LNCaP clone FGC (cell line): Measurements from ENCODE around the gene SPNS2.

Experiments
- DNase-seq: peaks from one replicate; pipeline ENCODE4 v3.0.0-alpha.2; 2011; ENCODE audit warnings: low read depth
- H3K4me3 ChIP-seq: 2 replicates; pipeline ENCODE4 v1.5.1; 2011; ENCODE audit warnings: mild to moderate bottlenecking, low read depth, low read length, control low read depth
- TF ChIP-seq, protein P1 (sequence below): IDR thresholded peaks from 2 replicates; pipeline ENCODE4 v1.5.1; 2012; ENCODE audit warnings: mild to moderate bottlenecking; ENCODE audit not compliant: control insufficient read depth, insufficient read depth; ENCODE audit errors: extremely low read depth

Gene SPNS2

GRCh38 chr17:4548061-4548461, 49.4 kb downstream of the SPNS2 start:
- TF ChIP-seq, protein P1, sequence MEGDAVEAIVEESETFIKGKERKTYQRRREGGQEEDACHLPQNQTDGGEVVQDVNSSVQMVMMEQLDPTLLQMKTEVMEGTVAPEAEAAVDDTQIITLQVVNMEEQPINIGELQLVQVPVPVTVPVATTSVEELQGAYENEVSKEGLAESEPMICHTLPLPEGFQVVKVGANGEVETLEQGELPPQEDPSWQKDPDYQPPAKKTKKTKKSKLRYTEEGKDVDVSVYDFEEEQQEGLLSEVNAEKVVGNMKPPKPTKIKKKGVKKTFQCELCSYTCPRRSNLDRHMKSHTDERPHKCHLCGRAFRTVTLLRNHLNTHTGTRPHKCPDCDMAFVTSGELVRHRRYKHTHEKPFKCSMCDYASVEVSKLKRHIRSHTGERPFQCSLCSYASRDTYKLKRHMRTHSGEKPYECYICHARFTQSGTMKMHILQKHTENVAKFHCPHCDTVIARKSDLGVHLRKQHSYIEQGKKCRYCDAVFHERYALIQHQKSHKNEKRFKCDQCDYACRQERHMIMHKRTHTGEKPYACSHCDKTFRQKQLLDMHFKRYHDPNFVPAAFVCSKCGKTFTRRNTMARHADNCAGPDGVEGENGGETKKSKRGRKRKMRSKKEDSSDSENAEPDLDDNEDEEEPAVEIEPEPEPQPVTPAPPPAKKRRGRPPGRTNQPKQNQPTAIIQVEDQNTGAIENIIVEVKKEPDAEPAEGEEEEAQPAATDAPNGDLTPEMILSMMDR = no peak
- DNase-seq = no peak
- H3K4me3 ChIP-seq = no peak overlapping the region

DNA sequence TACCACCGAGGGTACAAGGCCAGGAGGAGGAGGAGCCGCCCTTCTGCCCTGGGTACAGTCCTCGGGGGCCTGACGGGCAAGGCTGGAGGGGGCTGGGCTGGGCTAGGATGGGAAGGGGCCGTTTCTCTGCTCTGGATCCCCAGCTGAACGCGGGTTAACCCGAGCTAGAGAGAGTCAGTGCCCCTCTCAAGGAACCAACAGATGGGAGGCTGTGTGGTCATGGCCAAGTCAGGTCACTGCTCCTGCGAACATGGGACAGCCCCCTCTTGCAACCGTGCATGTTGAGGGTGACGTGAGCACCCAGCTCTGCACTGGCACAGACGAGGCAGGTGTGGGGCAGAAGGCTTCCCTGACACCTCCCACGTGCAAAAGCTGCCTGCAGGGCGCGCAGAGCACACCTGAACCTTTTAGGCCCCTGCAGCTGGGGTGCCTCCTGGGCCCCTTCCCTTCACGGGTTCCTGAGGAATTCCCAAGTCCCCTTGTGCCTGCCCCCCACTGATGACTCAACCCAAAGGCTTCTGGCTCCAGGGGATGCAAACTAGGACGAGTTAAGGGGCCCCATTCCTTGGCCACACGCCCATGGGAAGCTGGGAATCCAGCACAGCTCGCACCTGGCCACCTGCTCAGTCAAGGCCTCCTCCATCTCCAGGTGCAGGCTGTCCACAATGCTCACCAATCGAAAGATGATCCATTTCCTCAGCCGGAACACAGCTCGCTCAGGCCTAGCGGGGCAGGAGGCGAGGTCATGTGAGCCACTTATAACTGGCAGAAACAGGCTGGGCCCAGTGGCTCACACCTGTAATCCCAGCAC, 50.2 kb downstream of the SPNS2 start:
- no peak overlapping the region for H3K4me3 ChIP-seq
- TF ChIP-seq, protein P1 = no peak
- no peak for DNase-seq

DNA sequence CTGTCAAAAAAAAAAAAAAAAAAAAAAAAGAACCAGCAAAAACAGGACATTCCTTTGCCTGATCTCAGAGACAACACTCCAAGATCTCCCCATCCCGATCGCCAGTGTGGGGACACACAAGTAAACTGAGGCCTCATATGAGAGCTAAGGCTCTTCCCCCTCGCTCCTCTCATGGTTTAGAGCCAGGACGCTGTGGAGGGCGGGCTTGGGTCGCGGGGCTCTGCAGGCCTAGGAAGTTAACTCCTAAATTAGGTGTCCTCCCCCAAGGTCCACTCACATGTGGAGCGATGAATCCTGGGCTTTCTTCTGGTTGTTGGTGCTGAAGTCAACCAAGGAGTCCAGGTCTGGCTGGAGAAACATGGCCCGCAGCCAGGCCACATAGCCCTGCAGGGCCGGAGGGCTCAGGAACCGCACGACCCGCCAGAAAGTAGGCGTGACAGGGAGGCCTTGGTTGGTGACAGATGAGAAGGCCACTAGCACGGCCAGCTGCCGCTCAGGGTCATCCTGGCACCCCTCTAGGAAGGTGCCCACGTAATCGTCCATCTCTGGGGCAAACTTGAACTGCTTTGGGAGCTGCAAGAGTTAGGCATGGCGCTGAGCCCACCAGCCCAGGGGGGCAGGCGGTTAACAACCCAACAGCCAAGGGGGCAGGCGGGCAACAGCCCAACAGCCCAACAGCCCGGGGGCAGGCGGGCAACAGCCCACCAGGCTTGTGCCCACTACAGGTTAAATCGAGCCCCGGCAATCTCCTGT, 51.3 kb downstream of the SPNS2 start:
- TF ChIP-seq, protein P1 = no peak
- H3K4me3 ChIP-seq = no peak overlapping the region
- no peak for DNase-seq

GRCh38 chr17:4550534-4551039, 51.9 kb downstream of the SPNS2 start:
- TF ChIP-seq, protein P1 = no peak
- H3K4me3 ChIP-seq = no peak overlapping the region
- DNase-seq = no peak

DNA sequence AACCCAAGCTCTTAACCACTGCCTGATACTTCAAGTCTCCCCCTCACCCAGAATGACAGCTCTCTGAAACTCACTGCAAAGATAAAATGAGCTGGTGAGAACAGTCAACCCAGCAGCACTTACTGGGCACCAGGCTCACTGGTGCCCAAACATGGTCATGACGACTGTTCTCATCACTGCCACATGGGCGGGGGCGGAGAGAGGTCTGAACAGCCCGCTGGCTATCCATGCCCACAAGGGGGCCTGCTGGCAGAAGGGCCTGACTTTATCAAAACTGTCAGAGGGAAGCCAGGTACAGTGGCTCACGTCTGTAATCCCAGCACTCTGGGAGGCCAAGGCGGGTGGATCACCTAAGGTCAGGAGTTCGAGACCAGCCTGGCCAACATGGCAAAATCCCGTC, 52.5 kb downstream of the SPNS2 start:
- TF ChIP-seq, protein P1 = no peak
- H3K4me3 ChIP-seq = no peak overlapping the region

GRCh38 chr17:4551796-4552525, 53.3 kb downstream of the SPNS2 start:
- TF ChIP-seq, protein P1 = no peak
- DNase-seq = no peak
- H3K4me3 ChIP-seq = no peak overlapping the region

More for the DNA sequence above, 52.5 kb downstream of the SPNS2 start:
- DNase-seq = no peak
